Vagina (tissue), 2 donors: ENCODE results near the gene DOK3.

Experiments
- POLR2A ChIP-seq, 2 donors: fragments of 450-650 bp; IDR thresholded peaks; one replicate each; pipeline ENCODE4 v1.6.1; 2017; ENCODE audit warnings: antibody characterized with exemption in 2 of 2, mild to moderate bottlenecking in 2 of 2, moderate library complexity in 2 of 2
- TF ChIP-seq, protein P1 (sequence below), 3 experiments: fragments of 450-650 bp in 2 of 3; fragments of 200-600 bp in 1 of 3; sonication (generic) in 1 of 3; IDR thresholded peaks; one replicate each; pipeline ENCODE4 v1.5.1; 2017 to 2019; ENCODE audit warnings: antibody characterized with exemption in 3 of 3, mild to moderate bottlenecking in 2 of 3, moderate library complexity in 2 of 3

DNA sequence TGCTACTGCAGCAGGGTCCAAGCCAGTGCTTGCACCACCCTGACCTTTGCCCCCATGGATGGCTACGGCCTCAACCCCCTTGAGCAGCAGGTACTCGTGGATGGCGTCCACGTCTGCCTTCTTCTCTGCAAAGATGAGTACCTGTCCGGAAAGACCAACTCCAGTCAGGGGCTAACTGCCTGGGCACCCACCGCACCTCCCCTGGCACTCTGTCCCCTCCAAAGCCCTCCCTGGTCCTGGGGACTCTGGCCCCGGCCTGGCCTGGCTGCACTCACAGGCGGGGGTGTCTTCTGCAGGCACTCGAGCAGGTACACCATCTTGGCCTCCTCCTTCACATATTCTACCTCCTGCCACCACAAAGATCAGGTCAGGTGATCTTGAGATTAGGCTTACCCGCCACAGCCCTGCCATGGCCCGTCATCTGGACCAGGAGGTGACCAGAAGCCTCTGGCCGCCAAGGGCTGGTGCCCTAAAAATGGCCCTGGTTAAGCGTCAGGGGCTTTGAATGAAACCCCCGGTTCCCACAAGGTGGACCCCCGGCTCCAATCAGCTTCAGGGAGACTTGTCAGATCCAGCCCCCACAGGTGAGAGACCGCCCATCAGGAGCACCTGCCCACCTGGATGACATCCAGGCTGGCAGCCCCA lies 3.2 kb upstream of the DOK3 start:
- TF ChIP-seq POLR2A (IDR thresholded peaks at IDR 0.05) = no peak
- TF ChIP-seq, protein P1, sequence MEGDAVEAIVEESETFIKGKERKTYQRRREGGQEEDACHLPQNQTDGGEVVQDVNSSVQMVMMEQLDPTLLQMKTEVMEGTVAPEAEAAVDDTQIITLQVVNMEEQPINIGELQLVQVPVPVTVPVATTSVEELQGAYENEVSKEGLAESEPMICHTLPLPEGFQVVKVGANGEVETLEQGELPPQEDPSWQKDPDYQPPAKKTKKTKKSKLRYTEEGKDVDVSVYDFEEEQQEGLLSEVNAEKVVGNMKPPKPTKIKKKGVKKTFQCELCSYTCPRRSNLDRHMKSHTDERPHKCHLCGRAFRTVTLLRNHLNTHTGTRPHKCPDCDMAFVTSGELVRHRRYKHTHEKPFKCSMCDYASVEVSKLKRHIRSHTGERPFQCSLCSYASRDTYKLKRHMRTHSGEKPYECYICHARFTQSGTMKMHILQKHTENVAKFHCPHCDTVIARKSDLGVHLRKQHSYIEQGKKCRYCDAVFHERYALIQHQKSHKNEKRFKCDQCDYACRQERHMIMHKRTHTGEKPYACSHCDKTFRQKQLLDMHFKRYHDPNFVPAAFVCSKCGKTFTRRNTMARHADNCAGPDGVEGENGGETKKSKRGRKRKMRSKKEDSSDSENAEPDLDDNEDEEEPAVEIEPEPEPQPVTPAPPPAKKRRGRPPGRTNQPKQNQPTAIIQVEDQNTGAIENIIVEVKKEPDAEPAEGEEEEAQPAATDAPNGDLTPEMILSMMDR (IDR thresholded peaks at IDR 0.05) = no peak
